Measurements from ENCODE around the gene APRT. TPM values are rescaled to one million over a fixed set of nuclear protein-coding genes. Genes with fewer than 3 reads are reported as not detected.

Gene APRT
- total and polyA plus RNA-seq, 9 donors: 12.7 to 150 (median 74.1) TPM

- no peak for DNase-seq
- intact Hi-C loops (cut with DNase I): no loop called here
- H3K4me1 ChIP-seq (ENCODE audit: insufficient read depth): no peaks in the 10 kb centered on the region
- H3K36me3 ChIP-seq: no peaks in the 10 kb centered on the region
- H3K27me3 ChIP-seq: no peaks in the 10 kb centered on the region
- 93 to 95% (median 95%) methylated on average over 20 of the region's 20 CpGs for WGBS, 3 donors
- H3K27ac ChIP-seq: no peak overlapping the region
- H3K4me3 ChIP-seq: no peak overlapping the region
- TF ChIP-seq EP300 (IDR thresholded peaks at IDR 0.05) (no peak), CTCF (IDR thresholded peaks at IDR 0.05) (no peak), POLR2A (IDR thresholded peaks at IDR 0.05) (no peak)
- H3K9me3 ChIP-seq: no peaks in the 10 kb centered on the region
Observed at GRCh38 chr16:88843256-88843655, 31.5 kb upstream of the APRT start.

GRCh38 chr16:88842806-88843205, 31.1 kb upstream of the APRT start:
- Histone ChIP-seq H3K36me3 (no peaks in the 10 kb centered on the region), H3K27ac (no peak overlapping the region), H3K4me3 (no peak overlapping the region), H3K4me1 (ENCODE audit: insufficient read depth) (no peaks in the 10 kb centered on the region), H3K9me3 (no peaks in the 10 kb centered on the region), H3K27me3 (no peaks in the 10 kb centered on the region)
- intact Hi-C loops (cut with DNase I): no loop called here
- no peak for DNase-seq
- 91 to 94% (median 92%) methylated on average over 23 to 25 of the region's 25 CpGs for WGBS, 3 donors
- TF ChIP-seq CTCF (IDR thresholded peaks at IDR 0.05) (no peak), POLR2A (IDR thresholded peaks at IDR 0.05) (no peak), EP300 (IDR thresholded peaks at IDR 0.05) (no peak)

GRCh38 chr16:88842308-88842756, 30.6 kb upstream of the APRT start:
- no peak for DNase-seq
- no peaks in the 10 kb centered on the region for H3K4me1 ChIP-seq (ENCODE audit: insufficient read depth)
- H3K27me3 ChIP-seq: no peaks in the 10 kb centered on the region
- no peaks in the 10 kb centered on the region for H3K36me3 ChIP-seq
- H3K4me3 ChIP-seq: no peak overlapping the region
- 88 to 93% (median 91%) methylated on average over 15 of the region's 15 CpGs for WGBS, 3 donors
- H3K27ac ChIP-seq: no peak overlapping the region
- no peak for TF ChIP-seq EP300 (IDR thresholded peaks at IDR 0.05)
- TF ChIP-seq CTCF (IDR thresholded peaks at IDR 0.05): no peak
- TF ChIP-seq POLR2A (IDR thresholded peaks at IDR 0.05): no peak
- intact Hi-C loops (cut with DNase I): no loop called here
- no peaks in the 10 kb centered on the region for H3K9me3 ChIP-seq

DNA sequence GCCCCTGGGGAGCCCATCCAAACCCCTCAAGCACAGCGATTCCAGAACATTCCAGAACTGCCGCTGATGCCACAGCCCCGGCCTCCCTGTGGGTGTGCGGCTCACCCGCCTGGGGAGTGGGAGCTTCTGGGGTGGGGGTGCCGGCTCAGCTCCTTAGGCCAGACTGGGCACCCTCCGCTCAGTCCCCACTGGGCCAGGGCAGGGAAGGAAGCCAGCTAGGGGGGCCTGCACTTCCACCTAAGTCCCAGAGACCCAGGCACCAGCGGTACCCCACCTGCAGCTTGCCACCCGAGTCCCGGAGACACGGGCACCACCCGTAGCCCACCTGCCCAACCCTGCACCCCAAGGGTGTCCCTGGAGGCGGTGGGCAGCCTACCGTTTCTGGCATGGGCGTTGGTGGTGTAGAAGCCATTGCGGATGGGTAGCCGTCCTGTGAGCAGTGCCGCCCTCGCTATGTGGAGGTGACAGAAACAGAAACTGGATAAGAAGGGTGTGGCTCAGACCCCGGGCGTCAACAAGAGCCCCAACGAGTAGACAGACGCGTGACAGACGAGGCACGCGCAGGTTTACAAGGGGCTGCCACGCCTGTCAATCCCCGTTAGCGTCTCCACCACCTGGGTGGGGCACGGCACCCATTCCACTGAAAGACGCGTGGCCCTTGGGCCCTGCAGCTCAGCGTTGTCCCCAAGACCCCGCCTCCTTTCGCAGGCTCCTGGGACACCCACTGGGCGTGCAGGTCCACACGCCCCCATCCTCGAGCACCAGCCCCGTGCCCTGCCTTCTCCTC, 30.0 kb upstream of the APRT start:
- intact Hi-C loops (cut with DNase I): no loop called here
- Histone ChIP-seq H3K36me3 (no peaks in the 10 kb centered on the region), H3K27ac (no peak overlapping the region), H3K4me3 (no peak overlapping the region), H3K4me1 (ENCODE audit: insufficient read depth) (no peaks in the 10 kb centered on the region), H3K27me3 (no peaks in the 10 kb centered on the region), H3K9me3 (no peaks in the 10 kb centered on the region)
- no peak for DNase-seq
- 91 to 94% (median 92%) methylated on average over 35 to 40 of the region's 40 CpGs for whole genome bisulfite sequencing, 3 donors
- TF ChIP-seq EP300 (IDR thresholded peaks at IDR 0.05) (no peak), CTCF (IDR thresholded peaks at IDR 0.05) (no peak), POLR2A (IDR thresholded peaks at IDR 0.05) (no peak)
